HG03354 (cell line): ENCODE results near the gene ACKR3.

Source experiments
- ATAC-seq: cut with Tn5 transposase; IDR thresholded peaks from one replicate; pipeline ENCODE4 v1.9.1; 2021; ENCODE audit warnings: mild to moderate bottlenecking; ENCODE audit not compliant: unreplicated experiment, poor library complexity, severe bottlenecking

ACKR3 gene

GRCh38 chr2:236580746-236581355 lies 11.2 kb downstream of the ACKR3 start:
- ATAC-seq, result no peak

- no peak for ATAC-seq
These were observed 11.9 kb downstream of the ACKR3 start for GRCh38 chr2:236581546-236581945.

- peak; percentile 40 for ATAC-seq
These were observed 13.3 kb downstream of the ACKR3 start for GRCh38 chr2:236582968-236583367.

GRCh38 chr2:236583621-236584203 lies 14.1 kb downstream of the ACKR3 start:
- no peak for ATAC-seq

GRCh38 chr2:236584521-236585384 lies 15.1 kb downstream of the ACKR3 start:
- no peak for ATAC-seq

- no peak for ATAC-seq
These were observed 16.3 kb downstream of the ACKR3 start for GRCh38 chr2:236585966-236586365.

GRCh38 chr2:236587861-236588815 lies 18.5 kb downstream of the ACKR3 start:
- no peak for ATAC-seq

- ATAC-seq, result no peak
These were observed 19.4 kb downstream of the ACKR3 start for GRCh38 chr2:236588932-236589592.

GRCh38 chr2:236590846-236591245 lies 21.2 kb downstream of the ACKR3 start:
- no peak for ATAC-seq

- no peak for ATAC-seq
These were observed 23.2 kb downstream of the ACKR3 start for GRCh38 chr2:236592821-236593220.

- ATAC-seq, result no peak
These were observed 23.9 kb downstream of the ACKR3 start for GRCh38 chr2:236593531-236593930.

- ATAC-seq, result no peak
These were observed 24.3 kb downstream of the ACKR3 start for GRCh38 chr2:236593956-236594355.

- ATAC-seq, result no peak
These were observed 28.0 kb downstream of the ACKR3 start for GRCh38 chr2:236597629-236598028.

- ATAC-seq, result no peak
These were observed 29.4 kb downstream of the ACKR3 start for GRCh38 chr2:236599059-236599458.

- no peak for ATAC-seq
These were observed 30.5 kb downstream of the ACKR3 start for GRCh38 chr2:236600158-236600557.

GRCh38 chr2:236600892-236601291 lies 31.3 kb downstream of the ACKR3 start:
- ATAC-seq, result no peak

- no peak for ATAC-seq
These were observed 31.9 kb downstream of the ACKR3 start for GRCh38 chr2:236601316-236602202.

GRCh38 chr2:236602678-236603077 lies 33.1 kb downstream of the ACKR3 start:
- no peak for ATAC-seq
